Ishikawa (cell line): ENCODE measurements around the gene GSTP1.

Experiments used
- CEBPB ChIP-seq: IDR thresholded peaks from 2 replicates; pipeline ENCODE4 v1.6.1; 2012
- CREB1 ChIP-seq: IDR thresholded peaks from 2 replicates; pipeline ENCODE4 v1.6.1; 2012; ENCODE audit warnings: low read depth
- EGR1 ChIP-seq: IDR thresholded peaks from 2 replicates; pipeline ENCODE4 v1.6.1; 2012
- EP300 ChIP-seq: IDR thresholded peaks from 2 replicates; pipeline ENCODE4 v1.6.1; 2012; ENCODE audit warnings: borderline replicate concordance
- FOXM1 ChIP-seq: IDR thresholded peaks from 2 replicates; pipeline ENCODE4 v1.6.1; 2012; ENCODE audit warnings: low read depth, borderline replicate concordance
- MAX ChIP-seq: IDR thresholded peaks from 2 replicates; pipeline ENCODE4 v1.6.1; 2012
- NFIC ChIP-seq: IDR thresholded peaks from 2 replicates; pipeline ENCODE4 v1.6.1; 2012
- RAD21 ChIP-seq: IDR thresholded peaks from 2 replicates; pipeline ENCODE4 v1.6.1; 2012; ENCODE audit warnings: low read depth
- REST ChIP-seq: IDR thresholded peaks from 2 replicates; pipeline ENCODE4 v1.6.1; 2012; ENCODE audit warnings: low read depth, mild to moderate bottlenecking
- TAF1 ChIP-seq: IDR thresholded peaks from 2 replicates; pipeline ENCODE4 v1.6.1; 2012; ENCODE audit warnings: low read depth, mild to moderate bottlenecking
- TCF12 ChIP-seq: IDR thresholded peaks from 2 replicates; pipeline ENCODE4 v1.6.1; 2012; ENCODE audit warnings: low read depth
- TEAD4 ChIP-seq: IDR thresholded peaks from 2 replicates; pipeline ENCODE4 v1.6.1; 2012
- USF1 ChIP-seq: IDR thresholded peaks from 2 replicates; pipeline ENCODE4 v1.6.1; 2012
- YY1 ChIP-seq: IDR thresholded peaks from 2 replicates; pipeline ENCODE4 v1.6.1; 2012; ENCODE audit warnings: low read depth
- ZBTB7A ChIP-seq: IDR thresholded peaks from 2 replicates; pipeline ENCODE4 v1.6.1; 2012; ENCODE audit warnings: low read depth

Gene GSTP1

GRCh38 chr11:67627441-67627811 lies 43.8 kb downstream of the GSTP1 start:
- TF ChIP-seq ZBTB7A = no peak
- no peak for TF ChIP-seq EP300
- TF ChIP-seq EGR1 = no peak
- TF ChIP-seq YY1 = no peak
- TF ChIP-seq USF1 = no peak
- no peak for TF ChIP-seq FOXM1
- no peak for TF ChIP-seq NFIC
- TF ChIP-seq CEBPB = no peak

GRCh38 chr11:67627812-67628624 lies 44.4 kb downstream of the GSTP1 start:
- no peak for TF ChIP-seq USF1
- TF ChIP-seq TEAD4 = no peak
- no peak for TF ChIP-seq ZBTB7A
- TF ChIP-seq YY1 = no peak
- TF ChIP-seq EP300 = no peak
- TF ChIP-seq CEBPB = no peak
- TF ChIP-seq RAD21 = no peak
- TF ChIP-seq REST = no peak
- TF ChIP-seq EGR1 = no peak

GRCh38 chr11:67628710-67629385 lies 45.2 kb downstream of the GSTP1 start:
- TF ChIP-seq CEBPB (no peak), ZBTB7A (no peak), CREB1 (no peak), TCF12 (no peak), RAD21 (no peak), NFIC (no peak), MAX (no peak), TAF1 (no peak), YY1 (no peak)

- TF ChIP-seq NFIC (0 out of 2 replicates have a peak, but pooled peaks have one; percentile 3), CREB1 (no peak), EP300 (no peak), TCF12 (peak; percentile 50; the same call in 1 of the 2 replicates), REST (no peak), TEAD4 (no peak), MAX (peak; percentile 91), YY1 (0 out of 2 replicates have a peak, but pooled peaks have one; percentile 18), CEBPB (no peak), ZBTB7A (peak; percentile 29; the same call in 1 of the 2 replicates), RAD21 (peak; percentile 70), EGR1 (no peak)
These were observed 46.0 kb downstream of the GSTP1 start, which contains the start of gene NUDT8 for GRCh38 chr11:67629386-67630227. Gene NUDT8, minus strand, starts transcription at chr11:67629937. Its CDS starts 26 bp downstream, at chr11:67629911.
